Lower leg skin (tissue), 4 donors: ENCODE data around the gene TRIO. TPM values are rescaled to one million over a fixed set of nuclear protein-coding genes. Genes with fewer than 3 reads are reported as not detected.

ENCODE experiments used
- DNase-seq, 2 donors: peaks; one replicate each; pipeline ENCODE4 v3.0.0-alpha.2; 2019; ENCODE audit warnings: low spot score in 2 of 2
- H3K4me3 ChIP-seq: fragments of 200-600 bp; sonication (generic); 2 replicates; pipeline ENCODE4 v1.5.1; 2017; ENCODE audit warnings: mild to moderate bottlenecking, low read depth; ENCODE audit not compliant: poor library complexity, severe bottlenecking
- CTCF ChIP-seq, 3 donors: fragments of 450-650 bp; IDR thresholded peaks; one replicate each; pipeline ENCODE4 v1.5.1; 2016; ENCODE audit warnings: antibody characterized with exemption in 3 of 3, mild to moderate bottlenecking in 3 of 3, moderate library complexity in 2 of 3
- POLR2A ChIP-seq, 2 donors: fragments of 450-650 bp; IDR thresholded peaks; one replicate each; pipeline ENCODE4 v1.6.1; 2016 to 2017; ENCODE audit warnings: antibody characterized with exemption in 2 of 2, mild to moderate bottlenecking in 1 of 2, moderate library complexity in 1 of 2
- WGBS, 2 donors: methylation state at CpG; one replicate each; pipeline ENCODE4 v1.1.5; 2018; 5-methylcytosine and 5-hydroxymethylcytosine counted together
- intact Hi-C: fragments of 100-400 bp; cut with DNase I; formaldehyde crosslinking; loops from one replicate; pipeline ENCODE4 v1.15.0; 2023; ENCODE audit warnings: low total_unique reads
- total RNA-seq, 4 donors: library from RNA; depleted of rRNA; stranded (reverse); fragments of >200 nt; gene quantifications; one replicate each; pipeline ENCODE4 v1.1.0, GENCODE V29; 2016

Gene TRIO
- total RNA-seq, 4 donors from 2014 or later = 47.8 to 101 (median 64.5) TPM

DNA sequence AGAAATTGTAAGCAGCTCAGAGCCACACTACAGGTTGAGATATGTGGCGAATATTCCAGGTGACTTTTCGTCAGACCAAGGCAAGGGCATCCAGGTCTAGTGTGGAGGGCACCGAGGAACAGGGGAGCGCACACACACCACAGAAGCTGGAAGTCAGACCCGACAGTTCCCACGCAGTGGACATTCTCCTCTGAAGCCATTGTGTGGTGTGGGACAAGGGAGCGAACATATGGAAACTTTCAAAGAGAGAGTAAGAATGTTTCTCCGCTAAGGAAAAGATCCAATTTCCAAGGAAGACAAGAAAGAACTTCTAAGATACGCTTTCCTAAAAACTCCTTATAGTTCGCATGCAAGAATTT, 297.1 kb downstream of the TRIO start:
- no peak overlapping the region for H3K4me3 ChIP-seq
- DNase-seq = peak in 1 of 2 donors; percentile 66
- TF ChIP-seq CTCF (IDR thresholded peaks at IDR 0.05) (no peak), POLR2A (IDR thresholded peaks at IDR 0.05) (no peak)
- 69 to 70% methylated on average over 10 of the region's 10 CpGs for WGBS, 2 donors
- intact Hi-C loops = no loop called here

- no peak for TF ChIP-seq CTCF (IDR thresholded peaks at IDR 0.05)
- TF ChIP-seq POLR2A (IDR thresholded peaks at IDR 0.05) = no peak
- WGBS, 2 donors = 37 to 54% methylated on average over 38 to 40 of the region's 40 CpGs
- DNase-seq = peak in 1 of 2 donors; percentile 89
- intact Hi-C loops = no loop called here
- H3K4me3 ChIP-seq = peak overlapping the region; percentile 7
Observed at GRCh38 chr5:14440582-14441431, 297.7 kb downstream of the TRIO start.

GRCh38 chr5:14441641-14442040, 298.5 kb downstream of the TRIO start:
- DNase-seq = no peak
- intact Hi-C loops = no loop called here
- TF ChIP-seq POLR2A (IDR thresholded peaks at IDR 0.05) = no peak
- TF ChIP-seq CTCF (IDR thresholded peaks at IDR 0.05) = no peak
- no peak overlapping the region for H3K4me3 ChIP-seq
- WGBS, 2 donors = 57 to 61% methylated on average over 4 of the region's 4 CpGs

DNA sequence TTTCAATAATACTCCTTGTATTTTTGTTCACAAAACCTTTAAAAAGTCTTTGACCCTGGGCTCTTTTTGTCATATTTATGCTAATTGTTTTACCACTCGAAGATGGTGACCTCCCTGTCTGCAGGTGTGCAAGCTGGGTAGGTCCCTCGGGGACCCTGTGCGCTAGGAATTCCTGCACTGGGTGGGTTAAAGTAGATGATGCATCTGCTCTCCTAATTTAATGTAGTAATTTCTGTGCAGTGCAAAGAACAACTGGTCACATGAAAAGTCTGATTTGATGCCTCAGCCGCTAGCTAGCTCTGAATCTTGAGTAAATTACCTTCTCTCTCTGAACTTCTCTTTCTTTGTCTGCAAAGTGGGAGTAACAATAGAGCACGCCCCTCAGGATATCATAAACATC, 299.4 kb downstream of the TRIO start:
- peak in 1 of 2 donors; percentile 50 for DNase-seq
- intact Hi-C loops = no loop called here
- TF ChIP-seq CTCF (IDR thresholded peaks at IDR 0.05) (no peak), POLR2A (IDR thresholded peaks at IDR 0.05) (no peak)
- H3K4me3 ChIP-seq = no peak overlapping the region
- WGBS, 2 donors = 67 to 75% methylated on average over 5 of the region's 5 CpGs

DNA sequence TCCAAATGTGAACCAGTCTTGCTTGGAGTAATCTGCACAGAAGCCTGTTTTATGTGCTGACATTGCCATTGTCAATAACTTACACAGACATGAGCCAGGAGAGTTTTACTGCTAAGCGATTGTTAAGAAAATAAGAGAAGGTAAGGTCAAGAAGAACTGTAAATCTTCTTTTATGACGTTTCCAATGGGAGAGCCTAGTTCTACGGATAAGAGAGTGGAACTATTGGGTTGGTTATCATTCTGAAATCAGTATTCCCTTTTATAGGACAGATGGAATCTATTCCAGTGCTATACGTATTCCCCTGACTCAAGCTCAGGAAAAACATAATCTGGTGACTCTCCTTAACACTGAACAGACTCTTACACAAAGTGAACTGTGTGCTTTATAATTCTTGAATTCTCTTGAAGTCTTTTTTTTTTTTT, 300.5 kb downstream of the TRIO start:
- no peak overlapping the region for H3K4me3 ChIP-seq
- no peak for DNase-seq
- 62 to 72% methylated on average over 4 of the region's 4 CpGs for WGBS, 2 donors
- TF ChIP-seq CTCF (IDR thresholded peaks at IDR 0.05) = no peak
- no peak for TF ChIP-seq POLR2A (IDR thresholded peaks at IDR 0.05)
- intact Hi-C loops = no loop called here
